Neural progenitor cell (in vitro differentiated cells): ENCODE data around the gene HSD11B1L.

Experiments used
- EZH2 ChIP-seq: fragments of 200-600 bp; sonication (generic); IDR thresholded peaks from 2 replicates; pipeline ENCODE4 v1.6.1; 2017; ENCODE audit warnings: antibody characterized with exemption, mild to moderate bottlenecking, moderate library complexity
- TF ChIP-seq, protein P1 (sequence below): fragments of 200-600 bp; sonication (generic); IDR thresholded peaks from 2 replicates; pipeline ENCODE4 v1.5.1; 2017; ENCODE audit warnings: antibody characterized with exemption, mild to moderate bottlenecking

DNA sequence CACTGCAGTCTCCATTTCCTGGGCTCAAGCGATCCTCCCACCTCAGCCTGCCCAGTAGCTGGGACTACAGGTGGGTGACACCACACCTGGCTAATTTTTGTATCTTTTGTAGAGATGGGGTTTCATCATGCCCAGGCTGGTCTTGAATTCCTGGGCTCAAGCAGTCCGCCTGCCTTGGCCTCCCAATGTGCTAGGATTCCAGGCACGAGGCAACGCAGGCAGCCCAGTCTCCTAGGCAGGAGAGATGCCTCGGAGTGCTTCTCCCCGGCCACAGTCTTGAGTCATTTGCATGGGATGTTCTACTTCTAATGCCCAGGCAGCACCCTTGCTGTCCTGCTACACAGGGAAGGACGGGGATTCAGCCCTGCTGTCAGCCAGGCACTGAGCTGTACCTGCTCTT, 9.2 kb upstream of the HSD11B1L start:
- TF ChIP-seq EZH2 = no peak
- TF ChIP-seq, protein P1, sequence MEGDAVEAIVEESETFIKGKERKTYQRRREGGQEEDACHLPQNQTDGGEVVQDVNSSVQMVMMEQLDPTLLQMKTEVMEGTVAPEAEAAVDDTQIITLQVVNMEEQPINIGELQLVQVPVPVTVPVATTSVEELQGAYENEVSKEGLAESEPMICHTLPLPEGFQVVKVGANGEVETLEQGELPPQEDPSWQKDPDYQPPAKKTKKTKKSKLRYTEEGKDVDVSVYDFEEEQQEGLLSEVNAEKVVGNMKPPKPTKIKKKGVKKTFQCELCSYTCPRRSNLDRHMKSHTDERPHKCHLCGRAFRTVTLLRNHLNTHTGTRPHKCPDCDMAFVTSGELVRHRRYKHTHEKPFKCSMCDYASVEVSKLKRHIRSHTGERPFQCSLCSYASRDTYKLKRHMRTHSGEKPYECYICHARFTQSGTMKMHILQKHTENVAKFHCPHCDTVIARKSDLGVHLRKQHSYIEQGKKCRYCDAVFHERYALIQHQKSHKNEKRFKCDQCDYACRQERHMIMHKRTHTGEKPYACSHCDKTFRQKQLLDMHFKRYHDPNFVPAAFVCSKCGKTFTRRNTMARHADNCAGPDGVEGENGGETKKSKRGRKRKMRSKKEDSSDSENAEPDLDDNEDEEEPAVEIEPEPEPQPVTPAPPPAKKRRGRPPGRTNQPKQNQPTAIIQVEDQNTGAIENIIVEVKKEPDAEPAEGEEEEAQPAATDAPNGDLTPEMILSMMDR = no peak
